Left ventricle myocardium superior (tissue), 1 donor: ENCODE results near the gene CCBE1. TPM values are rescaled to one million over a fixed set of nuclear protein-coding genes. Genes with fewer than 3 reads are reported as not detected.

ENCODE experiments used
- ATAC-seq: fragments of 200-7000 bp; cut with Tn5 transposase; one replicate; pipeline ENCODE4 v1.9.1; 2020; ENCODE audit warnings: mild to moderate bottlenecking, moderate library complexity
- DNase-seq: peaks from one replicate; pipeline ENCODE4 v3.0.0-alpha.2; 2020
- intact Hi-C: fragments of 100-400 bp; cut with micrococcal nuclease; formaldehyde crosslinking; loops from one replicate; pipeline ENCODE4 v1.11.0; 2022
- total RNA-seq: library from RNA; stranded (reverse); fragmentation: NEBNext Ultra II Directional; extraction: Animal tissue kit (Norgen Biotek cat#: 25700); gene quantifications from one replicate; pipeline ENCODE4 v1.2.1, GENCODE V29; 2021
- donor health status: DM: no; HTN: yes; CAD: no; lungs with severe emphysema.

CCBE1 gene
- total RNA-seq, 1 donor from 2014 or later: 0.92 TPM

GRCh38 chr18:59456657-59457056 lies 240.6 kb downstream of the CCBE1 start:
- intact Hi-C loops: loop anchor here (5.0 kb wide), 1 partner anchor 366 kb away; no protein-coding TSS in a partner anchor
- no peak for DNase-seq

DNA sequence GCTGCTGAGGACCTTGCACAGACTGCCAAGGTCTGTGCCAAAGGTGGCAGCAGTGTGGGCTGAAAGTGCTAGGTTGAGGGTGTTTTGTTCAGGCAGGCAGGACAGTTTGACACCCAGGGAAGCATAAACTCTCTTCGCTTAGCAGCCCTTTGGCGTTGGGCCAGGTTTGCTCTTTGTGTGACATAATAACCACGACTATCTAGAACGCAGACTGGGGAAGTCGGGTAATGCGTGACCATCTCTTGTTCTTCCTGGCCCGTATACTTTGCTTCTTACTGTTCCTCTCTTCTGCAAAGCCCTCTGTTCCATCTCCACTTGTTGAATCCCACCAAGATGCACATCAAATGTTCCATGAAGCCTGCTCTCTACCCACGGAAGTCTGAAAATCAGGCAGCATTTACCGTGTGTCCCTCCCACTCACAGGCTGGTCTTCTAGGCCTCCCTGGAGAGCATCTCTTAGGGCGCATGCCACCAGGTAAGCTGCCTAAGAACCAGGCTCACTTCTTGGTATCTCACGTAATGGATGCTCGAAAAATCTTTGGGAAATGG lies 241.4 kb downstream of the CCBE1 start:
- DNase-seq (peak; percentile 53), ATAC-seq (peak; percentile 53)
- intact Hi-C loops: loop anchor here (5.0 kb wide), 1 partner anchor 366 kb away; no protein-coding TSS in a partner anchor

More at GRCh38 chr18:59456657-59457056, 240.6 kb downstream of the CCBE1 start:
- ATAC-seq: no peak

GRCh38 chr18:59454909-59455727 lies 242.1 kb downstream of the CCBE1 start:
- DNase-seq (peak; percentile 65), ATAC-seq (peak; percentile 88)
- intact Hi-C loops: loop anchor here (5.0 kb wide), 1 partner anchor 367 kb away; no protein-coding TSS in a partner anchor

DNA sequence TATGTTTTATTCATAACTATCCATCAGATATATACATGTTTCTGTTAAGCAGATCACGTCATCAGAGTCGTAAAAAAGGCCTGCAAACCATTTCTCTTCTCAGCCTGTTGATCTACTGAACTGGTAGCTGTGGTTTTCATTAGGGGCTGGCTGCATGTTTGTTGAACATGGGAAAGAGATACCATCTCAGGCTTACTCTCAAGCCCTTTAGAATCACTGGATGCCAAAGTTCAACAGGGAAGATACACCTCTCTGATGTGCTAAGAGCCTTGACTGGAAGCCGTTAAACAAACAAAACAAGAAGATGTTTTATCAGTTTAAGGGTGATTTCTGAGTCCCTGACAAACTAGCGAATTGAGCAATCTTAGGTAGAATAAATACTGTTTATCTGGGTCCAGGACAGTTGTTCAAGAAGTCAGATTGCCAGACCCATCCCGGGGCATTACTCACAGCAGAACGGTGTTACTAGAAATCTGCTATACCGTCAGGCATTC lies 243.7 kb downstream of the CCBE1 start:
- intact Hi-C loops: no loop called here
- ATAC-seq: no peak

GRCh38 chr18:59451963-59452362 lies 245.3 kb downstream of the CCBE1 start:
- ATAC-seq (no peak), DNase-seq (no peak)
- intact Hi-C loops: no loop called here

More for the DNA sequence above, 243.7 kb downstream of the CCBE1 start:
- DNase-seq: no peak

- DNase-seq (no peak), ATAC-seq (no peak)
- intact Hi-C loops: no loop called here
Observed at GRCh38 chr18:59451073-59451472, 246.2 kb downstream of the CCBE1 start.

DNA sequence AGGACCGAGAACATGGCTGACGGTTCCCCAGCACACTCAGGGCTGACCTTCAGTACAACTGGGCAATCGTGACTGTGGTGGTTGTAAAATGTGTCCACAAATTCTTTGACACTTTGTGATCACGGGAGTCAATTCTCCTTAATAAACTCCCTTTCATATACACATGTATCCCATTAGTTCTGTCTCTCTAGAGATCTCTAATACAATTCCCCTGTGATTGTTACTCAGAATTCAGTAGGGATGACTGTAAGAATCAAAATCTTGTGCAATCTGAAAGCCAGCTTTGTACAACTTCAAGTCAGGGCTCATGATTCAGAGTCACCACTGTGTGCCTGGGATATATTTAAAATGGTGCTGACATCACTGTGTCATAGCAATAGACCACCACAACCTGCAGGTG lies 248.7 kb downstream of the CCBE1 start:
- intact Hi-C loops: no loop called here
- no peak for ATAC-seq
- DNase-seq: no peak

DNA sequence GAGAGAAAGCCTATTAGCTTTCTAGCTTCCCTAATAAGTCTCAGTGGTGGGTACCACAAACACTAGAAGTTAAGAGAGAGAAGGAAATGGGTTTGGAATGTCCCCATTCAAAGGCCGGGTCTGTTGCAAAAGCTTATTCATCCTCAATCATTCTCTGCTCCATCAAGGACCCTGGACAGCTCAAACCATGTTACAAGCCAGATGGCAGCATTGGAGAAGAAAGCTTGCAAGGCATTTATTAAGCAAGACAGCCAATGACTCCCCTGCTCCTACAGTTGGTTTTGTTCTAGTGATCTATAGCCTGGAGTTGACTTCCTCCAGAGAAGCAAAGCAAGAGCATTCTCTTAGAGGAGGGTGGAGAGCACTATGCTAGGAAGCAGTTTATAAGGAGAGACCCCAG lies 251.2 kb downstream of the CCBE1 start:
- ATAC-seq (no peak), DNase-seq (no peak)
- intact Hi-C loops: no loop called here

DNA sequence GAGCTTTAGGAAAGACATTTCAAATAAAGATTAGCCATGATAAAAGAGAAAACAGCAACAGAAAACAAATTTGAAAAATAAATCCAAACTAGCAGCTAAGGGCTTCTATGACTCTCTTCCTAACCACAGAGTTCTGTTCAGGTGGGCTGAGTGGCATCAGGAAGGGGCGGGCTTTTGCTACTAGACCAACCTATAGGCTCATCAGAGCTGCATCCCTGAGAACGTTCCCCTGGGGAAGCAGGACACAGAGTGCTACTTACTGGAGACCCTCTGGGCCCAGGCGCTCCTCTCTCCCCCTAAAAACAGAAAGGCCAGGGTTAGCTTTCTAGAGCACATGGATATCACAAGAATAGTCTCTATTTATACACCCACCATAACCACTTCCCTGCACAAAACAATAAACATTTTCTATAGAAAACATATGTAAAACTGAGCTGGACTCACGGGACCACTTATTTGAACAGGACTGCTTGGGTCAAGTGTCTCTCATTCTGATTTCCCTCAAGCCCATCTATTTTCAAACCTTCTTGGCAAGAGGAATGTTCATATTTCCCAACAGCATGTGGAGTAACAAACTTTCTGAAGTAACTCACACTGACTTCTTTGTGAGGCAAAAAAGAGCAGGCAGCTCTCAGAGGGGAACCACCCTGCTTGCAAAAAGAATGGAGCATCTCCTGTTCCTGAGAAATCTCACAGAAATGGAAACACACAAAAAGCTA lies 259.2 kb downstream of the CCBE1 start:
- intact Hi-C loops: no loop called here
- no peak for ATAC-seq

GRCh38 chr18:59432803-59433597 lies 264.2 kb downstream of the CCBE1 start:
- intact Hi-C loops: no loop called here
- no peak for DNase-seq
- no peak for ATAC-seq

More for the DNA sequence above, 259.2 kb downstream of the CCBE1 start:
- DNase-seq: no peak

DNA sequence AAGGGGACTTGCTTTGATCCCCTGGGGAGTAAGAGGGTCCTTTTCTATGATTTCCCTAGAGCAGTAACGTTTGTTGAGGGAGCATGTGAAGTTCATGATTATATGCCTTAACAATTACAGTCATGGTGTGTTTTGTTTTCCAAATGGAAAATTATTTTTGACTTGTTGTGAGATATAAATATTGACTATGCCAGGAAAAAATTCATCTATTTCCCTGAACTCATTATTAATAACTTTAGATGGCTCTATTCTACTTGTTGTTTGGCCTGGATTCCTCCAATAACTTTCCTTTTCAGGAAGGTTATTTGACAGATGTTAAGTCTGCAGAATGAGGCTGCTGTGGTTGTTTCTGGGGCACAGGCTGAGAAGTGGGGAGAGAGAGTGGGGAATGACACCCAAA lies 266.1 kb downstream of the CCBE1 start:
- intact Hi-C loops: no loop called here
- DNase-seq (no peak), ATAC-seq (no peak)

DNA sequence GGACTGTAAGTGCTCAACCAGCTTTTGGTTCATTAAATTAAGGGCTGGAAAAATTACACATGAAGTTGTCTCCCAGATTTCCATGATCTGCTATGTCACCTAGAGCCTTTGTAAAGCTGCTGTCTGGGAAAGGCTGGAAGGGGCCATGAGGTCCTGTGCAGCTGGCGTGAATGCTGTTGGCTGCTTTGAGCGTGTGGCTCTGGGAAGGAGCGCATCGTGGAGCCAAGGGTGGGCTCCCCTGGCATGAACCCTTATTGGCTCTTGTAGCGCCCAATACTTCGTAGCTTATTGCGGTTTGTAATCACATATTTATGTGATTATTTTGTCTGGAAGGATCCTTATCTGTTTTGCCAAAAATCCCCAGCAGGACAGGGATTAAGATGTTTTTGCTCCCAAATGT lies 267.6 kb downstream of the CCBE1 start:
- ATAC-seq (no peak), DNase-seq (no peak)
- intact Hi-C loops: no loop called here

GRCh38 chr18:59428018-59428417 lies 269.2 kb downstream of the CCBE1 start:
- intact Hi-C loops: no loop called here
- DNase-seq (no peak), ATAC-seq (peak; percentile 81)

DNA sequence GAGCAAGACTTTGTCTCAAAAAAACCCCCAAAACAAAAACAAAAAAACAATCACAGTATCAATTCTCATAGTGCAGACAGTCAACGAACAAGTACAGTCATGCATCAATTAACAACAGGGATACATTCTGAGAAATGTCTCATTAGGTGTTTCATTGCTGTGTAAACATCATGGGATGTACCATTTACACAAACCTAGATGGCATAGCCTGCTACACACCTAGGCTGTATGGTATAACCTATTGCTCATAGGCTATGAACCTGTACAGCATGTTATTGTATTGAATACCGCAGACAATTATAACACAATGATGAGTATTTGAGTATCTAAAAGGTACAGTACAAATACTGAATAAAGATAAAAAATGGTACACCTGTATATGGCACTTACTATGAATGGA lies 270.4 kb downstream of the CCBE1 start:
- intact Hi-C loops: no loop called here
- DNase-seq: no peak
- no peak for ATAC-seq

- DNase-seq (no peak), ATAC-seq (no peak)
- intact Hi-C loops: no loop called here
Observed at GRCh38 chr18:59423259-59423658, 274.0 kb downstream of the CCBE1 start.

GRCh38 chr18:59420244-59420643 lies 277.0 kb downstream of the CCBE1 start:
- ATAC-seq (peak; percentile 37), DNase-seq (no peak)
- intact Hi-C loops: no loop called here

GRCh38 chr18:59419386-59419785 lies 277.8 kb downstream of the CCBE1 start:
- peak; percentile 64 for ATAC-seq
- intact Hi-C loops: no loop called here
- DNase-seq: no peak

DNA sequence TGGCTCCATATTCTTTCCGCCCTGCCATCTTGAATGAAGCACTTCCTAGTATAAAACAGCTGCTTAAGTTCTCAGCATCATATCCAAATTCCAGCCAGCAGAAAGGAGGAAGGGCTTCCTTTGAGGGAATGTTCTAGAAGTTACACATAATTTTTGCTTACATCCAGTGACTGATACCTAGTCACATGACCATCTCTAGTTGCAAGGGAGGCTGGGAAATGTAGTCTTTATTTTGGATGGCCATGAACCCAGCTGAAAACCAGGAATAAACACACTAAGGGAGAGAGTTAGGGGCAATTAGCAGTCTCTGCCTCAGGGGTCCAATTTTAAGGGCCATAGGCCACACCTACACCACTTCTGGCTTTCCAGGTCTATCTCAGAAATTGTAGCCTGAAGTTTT lies 280.4 kb downstream of the CCBE1 start:
- intact Hi-C loops: no loop called here
- DNase-seq: no peak
- no peak for ATAC-seq

- no peak for DNase-seq
- no peak for ATAC-seq
- intact Hi-C loops: no loop called here
Observed at GRCh38 chr18:59414111-59414653, 283.0 kb downstream of the CCBE1 start.
